Hepatocyte (in vitro differentiated cells): ENCODE data around the gene LARP1B. TPM values are rescaled to one million over a fixed set of nuclear protein-coding genes. Genes with fewer than 3 reads are reported as not detected.

Experiments
- DNase-seq: peaks from one replicate; pipeline ENCODE4 v3.0.0-alpha.2; 2016; ENCODE audit warnings: low spot score
- H2AFZ ChIP-seq: fragments of 200-600 bp; sonication (generic); 2 replicates; pipeline ENCODE4 v1.6.0; 2016; ENCODE audit warnings: antibody characterized with exemption, mild to moderate bottlenecking
- H3K27ac ChIP-seq: fragments of 200-600 bp; sonication (generic); 2 replicates; pipeline ENCODE4 v1.5.1; 2016; ENCODE audit warnings: mild to moderate bottlenecking
- H3K27me3 ChIP-seq: fragments of 200-600 bp; sonication (generic); 2 replicates; pipeline ENCODE4 v1.6.1; 2016
- H3K36me3 ChIP-seq: fragments of 200-600 bp; sonication (generic); replicated peaks from 2 replicates; pipeline ENCODE4 v1.5.1; 2016; ENCODE audit warnings: low read depth; ENCODE audit not compliant: insufficient read depth
- H3K4me1 ChIP-seq: fragments of 200-600 bp; sonication (generic); 2 replicates; pipeline ENCODE4 v1.5.1; 2016; ENCODE audit warnings: mild to moderate bottlenecking, moderate library complexity; ENCODE audit not compliant: insufficient read depth
- H3K4me2 ChIP-seq: fragments of 200-600 bp; sonication (generic); 2 replicates; pipeline ENCODE4 v1.6.0; 2016
- H3K4me3 ChIP-seq: fragments of 200-600 bp; sonication (generic); 2 replicates; pipeline ENCODE4 v1.5.1; 2016; ENCODE audit warnings: mild to moderate bottlenecking
- H3K79me2 ChIP-seq: fragments of 200-600 bp; sonication (generic); 2 replicates; pipeline ENCODE4 v1.6.0; 2017; ENCODE audit warnings: mild to moderate bottlenecking
- H3K9me2 ChIP-seq: fragments of 200-600 bp; sonication (generic); replicated peaks from 2 replicates; pipeline ENCODE4 v1.6.0; 2017; ENCODE audit warnings: mild to moderate bottlenecking; ENCODE audit not compliant: insufficient read depth
- H3K9me3 ChIP-seq: fragments of 200-600 bp; sonication (generic); 2 replicates; pipeline ENCODE4 v1.5.1; 2016; ENCODE audit warnings: low read depth, mild to moderate bottlenecking
- H4K20me1 ChIP-seq: fragments of 200-600 bp; sonication (generic); 2 replicates; pipeline ENCODE4 v1.6.0; 2016; ENCODE audit warnings: mild to moderate bottlenecking; ENCODE audit not compliant: insufficient read depth, poor library complexity, severe bottlenecking
- EZH2 ChIP-seq: fragments of 200-600 bp; sonication (generic); IDR thresholded peaks from 2 replicates; pipeline ENCODE4 v1.6.1; 2016; ENCODE audit warnings: antibody characterized with exemption, mild to moderate bottlenecking, borderline replicate concordance
- EZH2phosphoT487 ChIP-seq: fragments of 200-600 bp; sonication (generic); IDR thresholded peaks from one replicate; pipeline ENCODE4 v1.6.1; 2018; ENCODE audit warnings: antibody characterized with exemption, mild to moderate bottlenecking, low read depth, moderate library complexity; ENCODE audit not compliant: unreplicated experiment, severe bottlenecking
- WGBS: methylation state at CpG from one replicate; pipeline ENCODE4 v1.1.6; 2016; ENCODE audit warnings: low lambda C conversion rate; ENCODE audit errors: missing lambda C conversion rate; 5-methylcytosine and 5-hydroxymethylcytosine counted together
- polyA plus RNA-seq: library from polyadenylated mRNA; unstranded; fragments of >200 nt; fragmentation: Nextera tagmentation; extraction: Ambion mirVana; gene quantifications from 2 replicates; pipeline ENCODE4 v1.2.1, GENCODE V29; 2016
- total RNA-seq: library from RNA; depleted of rRNA; stranded (reverse); fragments of >200 nt; gene quantifications from 2 replicates; pipeline ENCODE4 v1.2.3, GENCODE V29; 2014
- TF ChIP-seq, protein P1 (sequence below): fragments of 200-600 bp; sonication (generic); IDR thresholded peaks from 2 replicates; pipeline ENCODE4 v1.5.1; 2016; ENCODE audit warnings: antibody characterized with exemption, mild to moderate bottlenecking; ENCODE audit not compliant: poor library complexity

The LARP1B gene
- total and polyA plus RNA-seq, 2 experiments from 2014 or later, result 12.4 to 30.7 TPM

GRCh38 chr4:128141866-128142265 is 80.8 kb downstream of the LARP1B start:
- H3K36me3 ChIP-seq, result no peaks in the 10 kb centered on the region
- no peak overlapping the region for H2AFZ ChIP-seq
- H3K9me2 ChIP-seq, result no peaks in the 10 kb centered on the region
- H3K27me3 ChIP-seq, result no peaks in the 10 kb centered on the region
- H3K4me2 ChIP-seq, result no peak overlapping the region
- H3K4me3 ChIP-seq, result no peak overlapping the region
- TF ChIP-seq, protein P1, sequence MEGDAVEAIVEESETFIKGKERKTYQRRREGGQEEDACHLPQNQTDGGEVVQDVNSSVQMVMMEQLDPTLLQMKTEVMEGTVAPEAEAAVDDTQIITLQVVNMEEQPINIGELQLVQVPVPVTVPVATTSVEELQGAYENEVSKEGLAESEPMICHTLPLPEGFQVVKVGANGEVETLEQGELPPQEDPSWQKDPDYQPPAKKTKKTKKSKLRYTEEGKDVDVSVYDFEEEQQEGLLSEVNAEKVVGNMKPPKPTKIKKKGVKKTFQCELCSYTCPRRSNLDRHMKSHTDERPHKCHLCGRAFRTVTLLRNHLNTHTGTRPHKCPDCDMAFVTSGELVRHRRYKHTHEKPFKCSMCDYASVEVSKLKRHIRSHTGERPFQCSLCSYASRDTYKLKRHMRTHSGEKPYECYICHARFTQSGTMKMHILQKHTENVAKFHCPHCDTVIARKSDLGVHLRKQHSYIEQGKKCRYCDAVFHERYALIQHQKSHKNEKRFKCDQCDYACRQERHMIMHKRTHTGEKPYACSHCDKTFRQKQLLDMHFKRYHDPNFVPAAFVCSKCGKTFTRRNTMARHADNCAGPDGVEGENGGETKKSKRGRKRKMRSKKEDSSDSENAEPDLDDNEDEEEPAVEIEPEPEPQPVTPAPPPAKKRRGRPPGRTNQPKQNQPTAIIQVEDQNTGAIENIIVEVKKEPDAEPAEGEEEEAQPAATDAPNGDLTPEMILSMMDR, result no peak
- no peak for DNase-seq
- no peaks in the 10 kb centered on the region for H4K20me1 ChIP-seq
- H3K27ac ChIP-seq, result no peak overlapping the region
- no peaks in the 10 kb centered on the region for H3K79me2 ChIP-seq
- no peaks in the 10 kb centered on the region for H3K4me1 ChIP-seq
- no peaks in the 10 kb centered on the region for H3K9me3 ChIP-seq

- no peaks in the 10 kb centered on the region for H3K79me2 ChIP-seq
- no peaks in the 10 kb centered on the region for H3K36me3 ChIP-seq
- H2AFZ ChIP-seq, result no peak overlapping the region
- H4K20me1 ChIP-seq, result no peaks in the 10 kb centered on the region
- H3K9me3 ChIP-seq, result no peaks in the 10 kb centered on the region
- H3K4me1 ChIP-seq, result no peaks in the 10 kb centered on the region
- H3K4me2 ChIP-seq, result no peak overlapping the region
- H3K27me3 ChIP-seq, result no peaks in the 10 kb centered on the region
- no peak overlapping the region for H3K4me3 ChIP-seq
- 95% methylated on average over 2 of the region's 2 CpGs for WGBS
- DNase-seq, result no peak
- H3K27ac ChIP-seq, result no peak overlapping the region
- no peaks in the 10 kb centered on the region for H3K9me2 ChIP-seq
- TF ChIP-seq, protein P1, result no peak
- TF ChIP-seq EZH2phosphoT487 (no peak), EZH2 (no peak)
Measured at GRCh38 chr4:128145727-128146126, 84.6 kb downstream of the LARP1B start.

GRCh38 chr4:128153800-128154199 is 92.7 kb downstream of the LARP1B start:
- Histone ChIP-seq H3K9me3 (no peaks in the 10 kb centered on the region), H3K4me1 (no peaks in the 10 kb centered on the region), H3K9me2 (no peaks in the 10 kb centered on the region), H3K79me2 (no peaks in the 10 kb centered on the region), H3K4me3 (no peak overlapping the region), H3K36me3 (no peaks in the 10 kb centered on the region), H3K27me3 (no peaks in the 10 kb centered on the region), H3K27ac (no peak overlapping the region), H2AFZ (no peak overlapping the region), H4K20me1 (no peaks in the 10 kb centered on the region), H3K4me2 (no peak overlapping the region)
- DNase-seq, result no peak
- TF ChIP-seq, protein P1, result no peak
- no peak for TF ChIP-seq EZH2phosphoT487
- no peak for TF ChIP-seq EZH2
- 91% methylated on average over 2 of the region's 2 CpGs for WGBS

- Histone ChIP-seq H3K9me3 (no peaks in the 10 kb centered on the region), H3K4me1 (no peaks in the 10 kb centered on the region), H2AFZ (no peak overlapping the region), H3K4me2 (no peak overlapping the region), H3K27ac (no peak overlapping the region), H3K4me3 (no peak overlapping the region), H3K27me3 (no peaks in the 10 kb centered on the region), H3K36me3 (no peaks in the 10 kb centered on the region), H3K79me2 (no peaks in the 10 kb centered on the region), H4K20me1 (no peaks in the 10 kb centered on the region), H3K9me2 (peaks cover 3% of the 10 kb centered on the region)
- WGBS, result 98% methylated on average over 29 of the region's 29 CpGs
- TF ChIP-seq, protein P1, result no peak
- TF ChIP-seq EZH2phosphoT487, result no peak
- no peak for TF ChIP-seq EZH2
- DNase-seq, result no peak
Measured at GRCh38 chr4:128155231-128155855, 94.2 kb downstream of the LARP1B start.
